ENCODE results near the gene IFITM5.
"Not testable (repeated sequence)": the region's sequence is repeated elsewhere in the genome, so short reads cannot be mapped to it uniquely, and the experiment has no call there.

IFITM5 gene

DNA sequence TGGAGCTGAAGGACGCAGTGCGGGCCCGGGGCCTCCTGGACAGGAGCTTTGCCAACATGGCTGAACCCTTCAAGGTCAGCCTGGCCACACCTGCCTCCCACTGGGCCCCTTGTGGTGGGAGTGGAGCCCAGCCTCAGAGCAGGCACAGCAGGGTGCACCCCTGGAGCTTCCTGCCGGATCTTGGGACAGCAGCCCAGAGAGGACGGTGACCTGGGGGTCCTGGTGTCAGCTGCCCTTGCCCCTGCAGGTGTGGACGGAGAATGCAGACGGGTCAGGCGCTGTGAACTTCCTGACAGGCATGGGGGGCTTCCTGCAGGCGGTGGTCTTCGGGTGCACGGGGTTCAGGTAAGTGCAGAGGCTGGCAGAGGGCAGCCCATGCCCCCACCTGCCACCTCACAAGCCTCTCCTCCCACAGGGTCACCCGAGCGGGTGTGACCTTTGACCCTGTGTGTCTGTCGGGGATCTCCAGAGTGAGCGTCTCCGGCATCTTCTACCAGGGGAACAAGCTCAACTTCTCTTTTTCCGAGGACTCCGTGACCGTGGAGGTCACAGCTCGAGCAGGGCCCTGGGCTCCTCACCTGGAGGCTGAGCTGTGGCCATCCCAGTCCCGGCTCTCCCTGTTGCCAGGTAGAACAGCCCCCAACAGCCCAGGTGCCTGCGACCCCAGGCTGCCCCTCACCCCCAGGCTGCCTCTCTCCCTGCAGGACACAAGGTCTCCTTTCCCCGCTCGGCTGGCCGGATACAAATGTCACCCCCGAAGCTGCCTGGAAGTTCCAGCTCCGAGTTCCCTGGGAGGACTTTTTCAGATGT is 5.3 kb downstream of the IFITM5 start:
- DNase-seq: no peak

DNA sequence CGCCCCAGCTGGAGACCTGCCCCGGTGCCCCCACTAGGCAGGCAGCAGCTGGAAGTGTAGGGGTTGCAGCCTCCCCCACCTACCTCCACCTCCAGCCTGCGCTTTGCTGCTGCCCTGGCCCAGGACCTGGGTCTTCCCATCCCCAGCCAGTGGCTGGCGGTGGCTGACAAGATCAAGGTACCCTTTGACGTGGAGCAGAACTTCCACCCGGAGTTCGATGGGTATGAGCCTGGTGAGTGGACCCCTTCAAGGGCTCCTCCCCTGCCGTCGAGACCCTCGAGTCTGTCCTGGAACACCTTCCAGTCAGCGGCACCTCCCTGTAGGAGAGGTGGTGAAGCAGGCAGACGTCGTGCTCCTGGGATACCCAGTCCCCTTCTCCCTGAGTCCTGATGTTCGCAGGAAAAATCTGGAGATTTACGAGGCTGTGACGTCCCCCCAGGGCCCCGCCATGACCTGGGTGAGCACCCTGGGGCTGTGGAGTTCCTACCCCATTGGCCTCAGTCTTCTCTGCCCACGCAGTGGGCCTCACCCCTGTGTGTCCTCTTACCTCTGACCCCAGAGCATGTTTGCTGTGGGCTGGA is 6.0 kb downstream of the IFITM5 start:
- no peak for DNase-seq

DNA sequence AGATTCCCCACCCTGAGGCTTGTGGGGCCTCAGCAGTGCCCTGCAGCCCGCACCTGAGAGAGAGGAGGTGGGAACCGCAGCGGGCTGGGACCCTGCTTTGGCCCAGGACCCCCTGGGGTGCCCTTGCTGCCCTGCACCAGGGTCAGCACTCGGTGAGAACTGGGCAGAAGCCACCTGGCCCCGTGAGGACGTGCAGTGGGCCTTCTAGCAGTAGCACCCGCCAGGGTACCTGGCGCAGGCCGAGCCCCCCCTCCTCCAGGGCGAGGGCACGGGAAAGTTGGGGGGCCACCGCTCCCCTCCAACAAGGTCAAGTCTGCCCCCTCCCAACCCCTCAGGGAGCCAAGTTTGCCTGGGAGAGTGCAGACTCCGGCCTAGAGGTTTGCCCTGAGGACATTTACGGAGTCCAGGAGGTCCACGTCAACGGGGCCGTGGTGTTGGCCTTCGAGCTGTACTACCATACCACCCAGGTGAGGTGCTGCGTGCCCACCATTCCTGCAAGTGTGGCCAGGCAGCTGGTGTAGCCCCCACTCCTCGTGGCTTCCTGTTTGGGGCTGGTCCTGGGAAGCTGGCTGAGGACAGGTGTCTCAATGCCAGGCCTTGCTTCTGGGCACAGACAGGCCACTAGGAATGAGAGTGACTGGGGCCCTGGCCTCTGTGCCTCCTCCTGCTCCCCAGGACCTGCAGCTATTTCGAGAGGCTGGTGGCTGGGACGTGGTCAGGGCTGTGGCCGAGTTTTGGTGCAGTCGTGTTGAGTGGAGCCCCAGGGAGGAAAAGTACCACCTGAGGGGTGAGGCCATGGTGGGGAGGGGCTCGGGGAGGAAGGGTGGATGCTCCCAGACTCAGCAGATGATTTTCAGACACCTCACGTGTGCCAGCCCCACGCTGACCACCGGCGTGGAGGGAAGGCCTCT is 6.9 kb downstream of the IFITM5 start:
- DNase-seq: no peak

DNA sequence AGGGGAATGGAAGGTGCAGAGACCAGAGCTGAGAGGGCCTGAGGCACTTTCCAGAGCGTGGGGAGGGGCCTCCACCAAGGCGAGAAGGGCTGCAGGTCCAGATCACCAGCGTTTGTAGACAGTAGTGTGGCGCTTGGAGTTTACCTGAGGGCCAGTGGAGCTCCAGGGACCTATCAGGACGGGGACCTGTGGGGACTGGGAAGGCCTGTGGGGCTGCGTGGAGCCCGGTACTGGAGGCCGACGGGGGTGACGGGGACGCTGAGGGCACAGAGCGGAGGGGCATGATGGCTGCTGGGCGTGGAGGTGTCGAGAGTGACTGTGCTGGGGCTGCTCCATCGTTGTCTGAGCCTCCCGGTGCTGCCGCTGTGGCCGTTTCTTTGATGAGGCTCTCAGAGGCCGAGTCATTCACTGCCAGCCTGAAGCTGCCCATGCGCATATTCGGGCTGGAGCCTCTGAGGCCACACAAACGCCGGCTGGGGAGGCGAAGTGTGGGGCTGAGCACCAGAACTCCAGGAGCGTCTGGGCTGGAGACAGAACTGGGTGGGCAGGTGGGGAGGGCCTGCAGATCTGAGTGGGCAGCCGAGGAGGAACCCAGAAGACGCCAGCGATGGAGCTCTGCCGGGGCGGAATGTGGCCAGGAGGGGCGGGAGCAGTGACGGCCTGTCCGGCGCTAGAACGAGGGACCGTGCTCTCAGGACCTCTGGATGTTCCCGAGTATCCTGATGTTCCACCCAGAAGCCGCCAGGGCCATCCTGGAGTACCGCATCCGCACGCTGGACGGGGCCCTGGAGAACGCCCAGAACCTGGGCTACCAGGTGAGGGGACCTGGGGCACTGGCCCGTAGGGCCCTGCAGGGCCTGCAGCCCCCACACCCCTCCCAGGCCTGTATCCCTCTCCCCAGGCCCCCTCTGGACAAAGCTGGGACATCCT is 7.8 kb downstream of the IFITM5 start:
- no peak for DNase-seq

DNA sequence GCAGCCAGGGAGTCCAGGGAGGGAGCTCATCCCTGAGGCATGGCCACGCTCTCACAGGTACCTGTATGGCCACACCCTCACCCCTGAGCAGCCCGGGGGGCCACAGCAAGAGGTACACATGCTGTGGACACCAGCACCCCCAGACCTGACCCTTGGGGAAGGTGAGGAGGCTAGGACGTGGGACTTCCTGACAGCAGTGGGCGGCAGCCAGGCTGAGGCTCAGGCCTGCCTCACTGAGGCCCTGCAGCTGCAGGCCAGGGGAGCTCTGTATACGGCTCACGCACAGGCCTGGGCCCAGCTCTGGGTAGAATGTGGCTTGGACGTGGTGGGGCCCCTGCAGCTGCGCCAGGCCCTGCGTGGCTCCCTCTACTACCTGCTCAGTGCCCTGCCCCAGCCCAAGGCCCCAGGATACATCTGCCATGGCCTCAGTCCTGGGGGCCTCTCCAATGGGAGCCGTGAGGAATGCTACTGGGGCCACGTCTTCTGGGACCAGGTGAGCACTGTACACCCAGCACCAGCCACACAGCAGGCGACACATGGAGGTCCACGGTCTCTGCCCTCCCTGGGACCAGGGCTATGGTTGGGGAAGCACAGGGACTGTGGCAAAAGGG is 8.6 kb downstream of the IFITM5 start:
- no peak for DNase-seq

DNA sequence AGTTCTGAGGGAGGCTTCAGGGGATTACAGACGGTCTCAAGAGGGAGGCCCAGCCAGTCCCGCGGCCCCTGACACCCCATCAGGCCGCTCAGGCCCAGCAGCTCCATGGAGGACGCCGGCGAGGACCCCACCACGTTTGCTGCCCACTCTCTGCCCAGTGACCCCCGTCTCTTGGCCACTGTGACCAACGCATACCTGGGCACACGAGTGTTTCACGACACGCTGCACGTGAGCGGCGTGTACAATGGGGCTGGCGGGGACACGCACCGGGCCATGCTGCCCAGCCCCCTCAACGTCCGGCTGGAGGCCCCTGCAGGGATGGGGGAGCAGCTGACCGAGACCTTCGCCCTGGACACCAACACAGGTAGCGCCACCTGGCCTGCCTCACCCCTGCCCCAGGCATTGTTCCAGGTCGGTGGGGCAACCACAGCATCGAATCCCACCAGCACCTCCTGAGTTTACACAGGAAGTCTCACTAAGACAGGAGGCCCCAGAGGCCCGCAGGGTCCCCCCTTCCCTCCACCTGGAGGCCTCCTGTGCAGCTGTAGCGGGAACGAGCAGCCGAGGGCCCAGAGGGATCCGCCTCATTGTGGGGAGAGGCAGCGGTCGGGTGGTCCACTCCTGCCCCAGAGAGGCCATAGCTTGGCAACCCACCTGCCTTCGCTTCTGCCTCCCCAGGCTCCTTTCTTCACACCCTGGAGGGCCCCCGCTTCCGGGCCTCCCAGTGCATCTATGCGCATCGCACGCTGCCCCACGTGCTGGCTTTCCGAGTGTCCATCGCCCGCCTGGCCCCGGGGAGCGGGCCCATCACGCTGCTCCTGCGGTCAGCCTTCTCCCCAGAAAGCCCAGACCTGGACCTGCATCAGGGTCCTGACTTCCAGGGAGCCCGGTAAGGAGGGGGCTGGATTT is 9.4 kb downstream of the IFITM5 start:
- no peak for DNase-seq

DNA sequence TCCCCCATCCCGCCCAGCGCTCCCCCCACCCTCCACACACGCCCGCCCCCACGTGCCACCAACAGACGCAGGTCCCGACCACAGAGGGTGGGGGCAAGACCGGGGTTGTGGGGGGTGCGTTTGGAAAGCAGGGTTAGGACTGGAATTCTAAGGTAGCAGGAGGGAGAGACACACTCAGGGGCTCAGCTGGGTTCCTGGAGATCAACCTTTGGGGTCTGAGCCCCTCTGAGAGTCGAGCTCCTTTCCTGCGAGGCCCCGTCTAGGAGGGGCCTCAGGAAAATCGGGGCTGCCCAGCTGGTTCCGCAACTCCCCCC is 10.0 kb downstream of the IFITM5 start:
- no peak for DNase-seq

DNA sequence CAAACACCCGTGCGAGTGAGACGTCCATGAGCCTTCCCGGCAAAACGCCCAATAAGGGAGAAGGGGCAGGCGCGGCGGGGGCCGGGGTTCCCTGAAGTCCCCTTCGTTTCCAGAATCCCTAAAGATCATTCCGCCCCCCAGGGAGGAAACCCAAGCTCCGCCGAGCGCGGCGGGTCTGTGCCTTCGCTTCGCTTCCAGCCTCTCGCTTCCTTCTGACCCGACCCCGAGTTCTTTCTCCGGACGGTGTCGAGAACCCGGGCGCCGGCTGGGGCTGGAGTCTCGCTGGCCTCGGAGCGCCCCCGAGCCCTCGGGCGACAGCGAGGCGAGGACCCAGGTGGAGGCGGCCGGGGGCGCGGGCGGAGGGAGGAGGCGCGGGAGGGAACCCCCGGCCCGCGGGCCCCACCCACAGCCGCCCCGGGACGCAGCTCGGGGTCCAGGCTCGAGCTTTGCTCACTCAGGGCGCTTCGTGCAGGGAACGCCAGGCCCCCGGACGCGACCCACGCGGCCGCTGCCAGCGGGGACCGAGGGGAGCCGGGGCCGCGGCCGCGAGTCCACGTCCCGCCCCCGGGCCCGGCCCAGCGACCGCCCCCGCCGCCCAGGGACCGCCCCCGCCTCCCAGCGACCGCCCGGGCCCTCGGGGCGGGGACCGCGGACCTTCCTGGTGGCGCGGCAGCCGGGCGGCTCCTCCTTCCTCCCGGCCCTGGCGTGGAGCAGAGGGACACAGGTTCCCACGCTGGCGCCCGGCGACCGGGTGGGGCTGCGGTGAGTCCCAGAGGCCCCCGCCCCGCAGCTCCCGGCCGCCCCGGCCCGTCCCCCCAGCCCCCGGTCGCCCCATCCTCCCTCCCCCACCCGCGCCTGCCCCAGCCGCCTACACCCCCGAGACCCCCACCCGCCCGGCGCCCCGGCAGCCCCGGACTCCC is 10.6 kb downstream of the IFITM5 start, which contains the start of gene PGGHG:
Gene PGGHG (plus strand): TSS at position 649 of the 920 bp plus-strand sequence. CDS start 691 bp downstream, outside the sequence.
- peak; percentile 85 for DNase-seq

DNA sequence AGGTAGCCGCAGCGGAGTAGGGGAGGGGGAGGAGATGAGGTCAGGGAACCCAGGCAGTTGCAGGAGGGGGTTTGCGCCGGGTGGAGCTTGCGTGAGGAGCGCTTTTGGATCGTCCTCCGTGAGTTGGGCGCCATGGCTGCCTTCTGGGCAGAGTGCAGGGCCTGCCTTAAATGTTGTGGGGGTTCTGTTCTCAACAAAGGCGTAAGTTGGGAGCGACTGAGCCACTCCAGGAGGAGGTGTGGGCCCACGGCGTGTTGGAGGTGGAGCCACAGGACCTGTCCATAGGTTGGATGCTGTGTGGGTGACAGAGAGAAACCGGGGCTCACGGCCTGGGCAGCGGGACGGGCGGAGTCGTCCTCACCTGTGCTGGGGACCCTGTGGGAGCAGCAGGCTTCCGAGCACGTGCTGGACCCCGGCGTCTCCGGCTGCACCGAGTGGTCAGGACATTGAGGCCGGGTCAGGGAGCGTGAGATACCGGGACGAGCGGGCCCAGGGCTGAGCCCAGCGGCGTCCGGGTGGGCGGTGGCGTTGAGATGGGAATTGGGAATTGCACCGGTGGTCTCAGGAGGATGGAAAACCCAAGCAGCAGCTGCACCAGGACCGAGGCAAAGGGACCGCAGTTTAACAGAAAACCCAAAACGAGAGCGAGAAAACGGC is 11.4 kb downstream of the IFITM5 start:
- DNase-seq: peak; percentile 57

DNA sequence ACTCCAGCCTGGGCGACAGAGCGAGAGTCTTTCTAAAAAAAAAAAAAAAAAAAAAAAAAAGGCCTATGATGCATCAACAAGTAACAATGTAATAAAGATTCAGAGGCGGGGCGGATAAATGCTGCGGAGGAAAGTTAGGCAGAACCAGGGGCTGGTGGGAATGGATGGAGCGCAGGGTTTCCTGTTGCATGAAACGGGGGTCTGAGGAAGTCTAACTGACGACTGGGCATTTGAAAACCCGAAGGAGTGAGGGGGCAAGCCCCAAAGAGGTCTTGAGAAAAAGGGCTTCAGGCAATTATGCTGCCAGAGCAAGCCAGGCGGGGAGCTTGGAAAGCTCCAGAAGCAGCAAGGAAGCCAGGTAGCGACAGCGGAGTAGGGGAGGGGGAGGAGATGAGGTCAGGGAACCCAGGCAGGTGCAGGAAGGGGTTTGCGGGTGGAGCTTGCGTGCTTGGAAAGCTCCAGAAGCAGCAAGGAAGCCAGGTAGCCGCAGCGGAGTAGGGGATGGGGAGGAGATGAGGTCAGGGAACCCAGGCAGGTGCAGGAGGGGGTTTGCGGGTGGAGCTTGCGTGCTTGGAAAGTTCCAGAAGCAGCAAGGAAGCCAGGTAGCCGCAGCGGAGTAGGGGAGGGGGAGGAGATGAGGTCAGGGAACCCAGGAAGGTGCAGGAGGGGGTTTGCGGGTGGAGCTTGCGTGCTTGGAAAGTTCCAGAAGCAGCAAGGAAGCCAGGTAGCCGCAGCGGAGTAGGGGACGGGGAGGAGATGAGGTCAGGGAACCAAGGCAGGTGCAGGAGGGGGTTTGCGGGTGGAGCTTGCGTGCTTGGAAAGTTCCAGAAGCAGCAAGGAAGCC is 12.1 kb downstream of the IFITM5 start:
- not testable (repeated sequence) for DNase-seq

DNA sequence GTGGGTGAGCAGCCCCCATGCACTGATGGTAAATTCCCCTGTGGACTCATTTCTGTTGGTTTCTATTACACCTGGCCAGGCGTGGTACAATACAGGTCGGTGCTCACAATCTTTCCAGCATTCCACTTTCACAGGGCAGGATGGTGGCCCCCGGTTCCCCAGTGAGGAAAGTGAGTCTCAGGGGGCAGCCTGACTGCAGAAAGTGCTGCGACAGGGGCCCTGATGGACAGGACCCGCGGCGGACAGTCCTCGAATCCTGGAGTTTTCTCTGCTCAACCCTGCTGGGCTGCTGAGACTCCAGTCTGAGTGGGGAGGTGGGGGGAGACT is 13.5 kb downstream of the IFITM5 start:
- no peak for DNase-seq

DNA sequence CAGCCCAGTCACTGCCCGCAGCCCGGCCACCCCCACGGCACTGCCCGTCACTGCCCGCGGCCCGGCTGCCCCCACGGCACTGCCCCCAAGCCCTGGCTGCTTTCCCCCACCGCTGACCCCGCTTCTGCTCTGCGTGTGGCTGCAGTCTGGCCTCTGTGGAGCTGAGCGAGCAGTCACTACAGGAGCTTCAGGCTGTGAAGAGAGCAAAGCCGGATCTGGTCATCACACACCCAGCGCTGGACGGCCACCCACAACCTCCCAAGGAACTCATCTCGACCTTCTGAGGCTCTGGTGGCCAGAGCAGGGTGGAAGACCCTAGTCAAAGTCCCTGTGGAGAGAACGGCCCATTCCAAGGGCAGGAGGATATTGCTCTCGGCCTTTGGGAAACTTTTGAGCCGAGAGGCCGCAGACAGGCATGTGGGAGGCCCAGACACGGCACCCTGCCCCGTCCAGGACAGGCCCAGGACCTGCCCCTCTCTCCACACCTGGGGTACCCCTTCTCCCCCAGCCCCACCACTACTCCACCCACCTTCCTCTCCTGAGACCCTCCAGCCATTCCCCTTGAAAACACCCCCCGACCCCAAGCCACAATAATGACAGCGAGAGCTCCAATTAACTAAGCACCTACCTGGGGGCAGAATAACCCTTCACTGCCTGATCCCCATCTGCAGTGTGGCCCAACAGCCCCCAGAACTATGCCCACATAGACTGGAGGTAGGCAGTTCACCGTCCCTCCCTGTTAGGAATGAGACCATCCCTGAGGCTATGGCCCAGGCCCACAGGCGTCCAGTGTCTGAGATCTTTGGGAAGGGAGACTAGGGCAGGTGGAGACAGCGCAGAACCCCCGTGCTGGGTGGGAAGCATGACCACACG is 14.1 kb downstream of the IFITM5 start:
- DNase-seq: no peak

DNA sequence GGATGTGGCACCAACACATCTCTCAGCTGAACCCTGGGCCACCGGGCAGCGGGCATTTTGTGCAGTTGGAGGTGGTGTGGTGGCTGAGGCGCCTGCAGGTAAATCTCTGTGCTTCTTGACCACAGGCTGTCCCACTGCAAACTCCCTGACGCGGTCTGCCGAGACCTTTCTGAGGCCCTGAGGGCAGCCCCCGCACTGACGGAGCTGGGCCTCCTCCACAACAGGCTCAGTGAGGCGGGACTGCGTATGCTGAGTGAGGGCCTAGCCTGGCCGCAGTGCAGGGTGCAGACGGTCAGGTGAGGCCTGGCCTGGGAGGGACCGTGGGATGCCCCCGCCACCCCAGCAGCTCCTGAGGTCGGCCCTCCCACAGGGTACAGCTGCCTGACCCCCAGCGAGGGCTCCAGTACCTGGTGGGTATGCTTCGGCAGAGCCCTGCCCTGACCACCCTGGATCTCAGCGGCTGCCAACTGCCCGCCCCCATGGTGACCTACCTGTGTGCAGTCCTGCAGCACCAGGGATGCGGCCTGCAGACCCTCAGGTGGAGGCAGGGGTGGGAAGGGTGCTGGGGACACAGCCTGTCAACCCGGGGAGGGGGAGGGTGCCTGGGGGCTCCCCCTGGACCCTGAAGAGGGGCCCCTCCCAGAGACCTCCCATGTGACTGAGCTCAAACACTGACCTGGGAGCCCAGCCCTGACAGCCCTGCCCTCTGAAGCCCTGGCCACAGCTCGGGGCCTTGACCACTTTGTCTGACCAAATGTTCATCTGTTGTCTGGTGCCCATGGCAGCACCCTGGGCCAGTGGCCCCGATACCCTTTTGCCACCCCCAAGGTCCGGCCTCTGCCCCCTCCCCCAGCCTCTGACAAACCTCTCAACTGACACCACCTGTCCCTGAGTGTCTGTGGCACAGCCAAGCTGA is 15.0 kb downstream of the IFITM5 start:
- no peak for DNase-seq

DNA sequence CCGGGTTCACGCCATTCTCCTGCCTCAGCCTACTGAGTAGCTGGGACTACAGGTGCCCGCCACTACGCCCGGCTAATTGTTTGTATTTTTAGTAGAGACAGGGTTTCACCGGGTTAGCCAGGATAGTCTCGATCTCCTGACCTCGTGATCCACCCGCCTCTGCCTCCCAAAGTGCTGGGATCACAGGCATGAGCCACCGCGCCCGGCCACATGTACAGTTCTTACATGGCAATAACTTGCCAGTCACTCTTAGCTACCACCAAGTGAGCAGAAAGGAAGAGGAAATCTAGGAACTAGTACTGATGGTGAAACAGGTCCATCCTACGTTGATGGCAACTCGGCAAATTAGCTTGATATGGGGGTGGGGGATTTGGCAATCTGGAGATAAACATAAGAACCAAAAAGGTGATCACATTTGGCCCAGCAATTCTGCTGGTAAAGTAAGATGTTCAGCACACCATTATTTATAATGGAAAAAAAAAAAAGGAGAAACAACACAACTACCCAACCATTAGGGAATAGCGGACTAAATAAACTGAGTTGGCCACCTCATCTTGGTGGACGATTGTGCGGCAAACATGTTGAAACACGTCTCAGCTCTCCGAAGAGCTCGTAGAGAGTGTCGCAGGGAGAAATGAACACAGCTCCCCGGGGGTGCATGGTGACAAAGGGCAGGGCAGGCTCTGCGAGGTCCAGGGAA is 15.8 kb downstream of the IFITM5 start:
- no peak for DNase-seq

DNA sequence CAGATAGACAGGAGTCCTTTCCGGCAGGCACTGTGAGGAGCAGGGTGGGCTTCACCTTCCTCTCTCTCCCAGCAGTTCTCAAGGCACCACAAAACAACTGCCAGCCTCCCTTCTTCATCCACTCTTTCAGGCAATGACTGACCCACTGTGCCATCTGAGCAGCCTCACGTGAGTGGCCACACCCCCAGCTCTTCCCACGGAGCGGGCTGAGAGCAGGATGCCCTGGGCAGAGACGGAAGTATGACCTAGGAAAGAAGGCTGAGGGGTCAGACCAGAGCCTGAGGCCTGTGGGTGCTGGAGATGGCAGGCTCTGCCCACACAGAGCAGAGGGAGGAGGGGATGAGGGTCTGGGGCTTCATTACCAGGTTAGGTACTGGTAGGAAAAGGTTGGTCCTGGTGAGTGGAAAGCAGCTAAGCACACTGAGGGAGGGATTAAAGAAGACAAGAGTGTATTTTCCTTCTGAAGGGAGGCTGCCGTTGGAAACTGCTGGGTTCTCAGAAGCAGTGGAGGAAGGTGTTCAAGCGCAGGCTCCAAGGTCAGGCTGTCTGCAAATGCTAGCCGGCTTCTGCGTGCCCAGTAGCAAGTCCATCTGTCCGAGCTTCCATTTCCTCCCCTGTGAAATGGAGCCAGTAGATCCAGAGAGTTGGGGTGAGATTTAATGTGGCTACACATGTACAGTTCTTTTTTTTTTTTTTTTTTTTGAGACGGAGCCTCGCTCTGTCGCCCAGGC is 16.5 kb downstream of the IFITM5 start:
- peak; percentile 48 for DNase-seq

Measured in DMS53 (cell line).